CD4-positive, alpha-beta T cell (primary cell): ENCODE results near the gene SNAP47. TPM values are rescaled to one million over a fixed set of nuclear protein-coding genes. Genes with fewer than 3 reads are reported as not detected.
A peak's percentile ranks its signal among the peaks of the same experiment; 100 is the strongest.

Source experiments
- ATAC-seq: fragments of 200-7000 bp; cut with Tn5 transposase; one replicate; pipeline ENCODE4 v1.10.0; 2022; ENCODE audit warnings: mild to moderate bottlenecking; ENCODE audit not compliant: poor library complexity
- CTCF ChIA-PET: fragments of 350-600 bp; sonication (Branson Sonifier 250); formaldehyde crosslinking; loops from one replicate; lab custom pipeline; 2021; ENCODE audit warnings: antibody characterized with exemption, inconsistent platforms; lab: Charles Lee
- POLR2A ChIA-PET: fragments of 350-600 bp; sonication (Branson Sonifier 250); formaldehyde crosslinking; loops from one replicate; lab custom pipeline; 2021; ENCODE audit warnings: antibody characterized with exemption, inconsistent platforms; lab: Charles Lee
- DNase-seq, 14 experiments: peaks; one replicate each; pipeline ENCODE4 v3.0.0-alpha.2; 2013 to 2020; ENCODE audit warnings: mixed read lengths in 2 of 14
- H3K27ac ChIP-seq, 2 donors: one replicate each; pipeline versions ENCODE4 v1.5.1 to v1.7.0; 2013; ENCODE audit warnings: low read length in 2 of 2, low read depth in 1 of 2, mild to moderate bottlenecking in 1 of 2
- H3K27me3 ChIP-seq, 2 experiments: 1 replicate in 1 of 2; 2 replicates in 1 of 2; pipeline versions ENCODE4 v1.6.1 to v1.7.0; 2013; ENCODE audit warnings: low read length in 2 of 2, control low read depth in 1 of 2, mild to moderate bottlenecking in 1 of 2, moderate library complexity in 1 of 2; ENCODE audit not compliant: insufficient read depth in 2 of 2, control insufficient read depth in 1 of 2
- H3K36me3 ChIP-seq: one replicate; pipeline ENCODE4 v1.6.1; 2013; ENCODE audit warnings: low read length, control low read depth; ENCODE audit not compliant: insufficient read depth
- H3K4me1 ChIP-seq: one replicate; pipeline ENCODE4 v1.6.1; 2013; ENCODE audit warnings: low read length, control low read depth; ENCODE audit not compliant: insufficient read depth
- H3K4me3 ChIP-seq: one replicate; pipeline ENCODE4 v1.5.1; 2013; ENCODE audit warnings: mild to moderate bottlenecking, low read length, moderate library complexity
- H3K9me3 ChIP-seq, 2 experiments: 1 replicate in 1 of 2; 2 replicates in 1 of 2; pipeline versions ENCODE4 v1.6.1 to v1.7.0; 2013; ENCODE audit warnings: low read length in 2 of 2, mild to moderate bottlenecking in 2 of 2, control low read depth in 1 of 2, moderate library complexity in 1 of 2; ENCODE audit not compliant: control insufficient read depth in 1 of 2, insufficient read depth in 1 of 2
- H3K27ac Mint-ChIP-seq: one replicate; pipeline ENCODE4 v1.8.0; 2020; ENCODE audit warnings: mixed read lengths
- H3K27me3 Mint-ChIP-seq: one replicate; pipeline ENCODE4 v1.8.0; 2021; ENCODE audit warnings: mixed read lengths
- H3K36me3 Mint-ChIP-seq: one replicate; pipeline ENCODE4 v1.8.0; 2021; ENCODE audit warnings: low read depth, mixed read lengths
- H3K4me1 Mint-ChIP-seq: one replicate; pipeline ENCODE4 v1.8.0; 2021; ENCODE audit warnings: low read depth, mixed read lengths
- H3K4me3 Mint-ChIP-seq: one replicate; pipeline ENCODE4 v1.8.0; 2020; ENCODE audit warnings: mild to moderate bottlenecking, mixed read lengths
- H3K9me3 Mint-ChIP-seq: one replicate; pipeline ENCODE4 v1.8.0; 2020; ENCODE audit warnings: mixed read lengths
- intact Hi-C, 2 experiments: fragments of 100-400 bp; cut with DNase I in 1 of 2; cut with micrococcal nuclease in 1 of 2; formaldehyde crosslinking; loops; one replicate each; pipeline versions ENCODE4 v1.15.1 to v1.9.0; 2023 to 2025; cut with DNase I, micrococcal nuclease
- total RNA-seq, 174 experiments: library from RNA in 2 of 174; stranded (reverse) in 2 of 174; gene quantifications; one replicate each; pipeline ENCODE4 v1.2.3 and lab custom pipeline; 2021 to 2026
- TF ChIP-seq, protein P1 (sequence below): fragments of 200-600 bp; IDR thresholded peaks from one replicate; pipeline ENCODE4 v1.8.0; 2022; ENCODE audit warnings: antibody characterized with exemption, mild to moderate bottlenecking

The SNAP47 gene
- total RNA-seq, 2 experiments from 2014 or later = 12.8 to 14.0 TPM

GRCh38 chr1:227828786-227829185 lies 93.6 kb downstream of the SNAP47 start:
- Mint-ChIP-seq H3K4me3 (no peak overlapping the region), H3K27me3 (peaks cover 17% of the 10 kb centered on the region), H3K9me3 (peaks cover 14% of the 10 kb centered on the region), H3K27ac (no peak overlapping the region), H3K4me1 (peaks cover 20% of the 10 kb centered on the region), H3K36me3 (peaks cover 6% of the 10 kb centered on the region)
- TF ChIP-seq, protein P1, sequence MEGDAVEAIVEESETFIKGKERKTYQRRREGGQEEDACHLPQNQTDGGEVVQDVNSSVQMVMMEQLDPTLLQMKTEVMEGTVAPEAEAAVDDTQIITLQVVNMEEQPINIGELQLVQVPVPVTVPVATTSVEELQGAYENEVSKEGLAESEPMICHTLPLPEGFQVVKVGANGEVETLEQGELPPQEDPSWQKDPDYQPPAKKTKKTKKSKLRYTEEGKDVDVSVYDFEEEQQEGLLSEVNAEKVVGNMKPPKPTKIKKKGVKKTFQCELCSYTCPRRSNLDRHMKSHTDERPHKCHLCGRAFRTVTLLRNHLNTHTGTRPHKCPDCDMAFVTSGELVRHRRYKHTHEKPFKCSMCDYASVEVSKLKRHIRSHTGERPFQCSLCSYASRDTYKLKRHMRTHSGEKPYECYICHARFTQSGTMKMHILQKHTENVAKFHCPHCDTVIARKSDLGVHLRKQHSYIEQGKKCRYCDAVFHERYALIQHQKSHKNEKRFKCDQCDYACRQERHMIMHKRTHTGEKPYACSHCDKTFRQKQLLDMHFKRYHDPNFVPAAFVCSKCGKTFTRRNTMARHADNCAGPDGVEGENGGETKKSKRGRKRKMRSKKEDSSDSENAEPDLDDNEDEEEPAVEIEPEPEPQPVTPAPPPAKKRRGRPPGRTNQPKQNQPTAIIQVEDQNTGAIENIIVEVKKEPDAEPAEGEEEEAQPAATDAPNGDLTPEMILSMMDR = no peak
- Histone ChIP-seq H3K4me3 (no peak overlapping the region), H3K27ac (no peak overlapping the region), H3K36me3 (no peaks in the 10 kb centered on the region), H3K4me1 (peaks cover 4% of the 10 kb centered on the region), H3K27me3 (no peaks in the 10 kb centered on the region), H3K9me3 (peaks cover 0 to 11% of the 10 kb centered on the region in 2 experiments)
- DNase-seq (peak in 1 of 14 experiments; percentile 21), ATAC-seq (no peak)
- intact Hi-C loops = no loop called here
- POLR2A ChIA-PET = no interaction called here
- CTCF ChIA-PET = no interaction called here

Other genes starting within 250 kb of the SNAP47 start
- gene ZNF678, start 171.9 kb upstream of the SNAP47 start, total RNA-seq = 1 to 10 TPM; 2.8 to 2.9 TPM
- gene JMJD4, start 133 bp upstream of the SNAP47 start, total RNA-seq = 10 to 100 TPM; 11.4 to 11.9 TPM
- gene PRSS38, start 80.2 kb downstream of the SNAP47 start, total RNA-seq = not detected
- gene WNT9A, start 212.5 kb downstream of the SNAP47 start, total RNA-seq = not detected